Keratinocyte (primary cell): ENCODE measurements around the gene MTO1. TPM values are rescaled to one million over a fixed set of nuclear protein-coding genes. Genes with fewer than 3 reads are reported as not detected.

Experiments
- DNase-seq: peaks from one replicate; pipeline ENCODE4 v3.0.0-alpha.2; 2011; ENCODE audit warnings: low read depth, missing footprints, low spot score
- FAIRE-seq: peaks from 2 replicates; lab custom pipeline; 2011; peaks lifted over from hg19 to GRCh38; lab: Jason Lieb, UNC
- H2AFZ ChIP-seq: 2 replicates; pipeline ENCODE4 v1.6.0; 2012; ENCODE audit warnings: low read length, control low read depth, inconsistent platforms; ENCODE audit not compliant: control insufficient read depth
- H3K27ac ChIP-seq: 2 replicates; pipeline ENCODE4 v1.5.1; 2011; ENCODE audit warnings: low read length; ENCODE audit not compliant: control insufficient read depth, insufficient read depth
- H3K27me3 ChIP-seq: 3 replicates; pipeline ENCODE4 v1.6.0; 2011; ENCODE audit warnings: low read length; ENCODE audit not compliant: control insufficient read depth, insufficient read depth; ENCODE audit errors: extremely low read depth
- H3K36me3 ChIP-seq, 2 experiments: 2 replicates in 1 of 2; 3 replicates in 1 of 2; pipeline ENCODE4 v1.5.1; 2011; ENCODE audit warnings: low read length in 2 of 2, mild to moderate bottlenecking in 1 of 2; ENCODE audit not compliant: control insufficient read depth in 2 of 2, insufficient read depth in 2 of 2; ENCODE audit errors: extremely low read depth in 1 of 2
- H3K4me1 ChIP-seq: 3 replicates; pipeline ENCODE4 v1.5.1; 2011; ENCODE audit warnings: low read length; ENCODE audit not compliant: control insufficient read depth, insufficient read depth; ENCODE audit errors: extremely low read depth
- H3K4me2 ChIP-seq: 3 replicates; pipeline ENCODE4 v1.6.0; 2011; ENCODE audit warnings: low read depth, low read length; ENCODE audit not compliant: control insufficient read depth, insufficient read depth; ENCODE audit errors: extremely low read depth
- H3K4me3 ChIP-seq, 3 experiments: fragments of 200-600 bp in 1 of 3; sonication (generic) in 1 of 3; 2 replicates in 2 of 3; 3 replicates in 1 of 3; pipeline ENCODE4 v1.5.1; 2011 to 2016; ENCODE audit warnings: low read length in 3 of 3, mild to moderate bottlenecking in 3 of 3, control low read depth in 2 of 3, inconsistent platforms in 1 of 3, low read depth in 1 of 3, mixed read lengths in 1 of 3, mixed run types in 1 of 3, moderate library complexity in 1 of 3; ENCODE audit not compliant: control insufficient read depth in 2 of 3, insufficient read depth in 2 of 3; ENCODE audit errors: extremely low read depth in 1 of 3
- H3K79me2 ChIP-seq: 2 replicates; pipeline ENCODE4 v1.6.0; 2012; ENCODE audit warnings: low read length; ENCODE audit not compliant: control insufficient read depth, insufficient read depth
- H3K9ac ChIP-seq: 3 replicates; pipeline ENCODE4 v1.6.0; 2011; ENCODE audit warnings: low read length; ENCODE audit not compliant: control insufficient read depth, insufficient read depth; ENCODE audit errors: extremely low read depth
- H3K9me1 ChIP-seq: 3 replicates; pipeline ENCODE4 v1.6.0; 2011; ENCODE audit warnings: low read length; ENCODE audit not compliant: control insufficient read depth, insufficient read depth; ENCODE audit errors: extremely low read depth
- H3K9me3 ChIP-seq: 2 replicates; pipeline ENCODE4 v1.5.1; 2012; ENCODE audit warnings: low read depth, low read length; ENCODE audit not compliant: control insufficient read depth
- H4K20me1 ChIP-seq: 3 replicates; pipeline ENCODE4 v1.6.0; 2011; ENCODE audit warnings: low read length; ENCODE audit not compliant: control insufficient read depth, insufficient read depth; ENCODE audit errors: extremely low read depth
- EZH2 ChIP-seq: IDR thresholded peaks from one replicate; pipeline ENCODE4 v1.6.1; 2012; ENCODE audit warnings: inconsistent platforms, mild to moderate bottlenecking, low read length, moderate library complexity
- dilution Hi-C: fragments of 300-500 bp; cut with MboI; formaldehyde crosslinking; loops from one replicate; pipeline ENCODE4 v1.7.0; 2020; ENCODE audit warnings: low sequenced_read_pairs; ENCODE audit not compliant: extremely low pct_ligation_motif_present
- polyA plus RNA-seq, 5 experiments: library from polyadenylated mRNA; depleted of rRNA in 3 of 5; stranded (reverse) in 3 of 5; stranded (forward) in 1 of 5; unstranded in 1 of 5; fragments of >200 nt; gene quantifications; 1 replicate in 1 of 5; 2 replicates in 3 of 5; 3 replicates in 1 of 5; pipeline versions ENCODE4 v1.2.1 to v1.2.3, GENCODE V29; 2011 to 2012; ENCODE audit warnings: missing spikeins in 2 of 5, low read depth in 1 of 5, low replicate concordance in 1 of 5
- TF ChIP-seq, protein P1 (sequence below), 3 experiments: IDR thresholded peaks in 1 of 3; conservative IDR thresholded peaks in 1 of 3; optimal IDR thresholded peaks in 1 of 3; 2 replicates in 2 of 3; 3 replicates in 1 of 3; pipeline versions ENCODE3 to v1.5.1; 2011; ENCODE audit warnings: low read length in 3 of 3, mild to moderate bottlenecking in 3 of 3, moderate library complexity in 2 of 3, control low read depth in 1 of 3, inconsistent platforms in 1 of 3; ENCODE audit not compliant: insufficient read depth in 2 of 3; ENCODE audit errors: extremely low read depth in 1 of 3

Gene MTO1
- polyA plus RNA-seq, 1 donor (not counting 4 experiments of a cell fraction or from before 2014, with no cell fraction given): 24.5 TPM

DNA sequence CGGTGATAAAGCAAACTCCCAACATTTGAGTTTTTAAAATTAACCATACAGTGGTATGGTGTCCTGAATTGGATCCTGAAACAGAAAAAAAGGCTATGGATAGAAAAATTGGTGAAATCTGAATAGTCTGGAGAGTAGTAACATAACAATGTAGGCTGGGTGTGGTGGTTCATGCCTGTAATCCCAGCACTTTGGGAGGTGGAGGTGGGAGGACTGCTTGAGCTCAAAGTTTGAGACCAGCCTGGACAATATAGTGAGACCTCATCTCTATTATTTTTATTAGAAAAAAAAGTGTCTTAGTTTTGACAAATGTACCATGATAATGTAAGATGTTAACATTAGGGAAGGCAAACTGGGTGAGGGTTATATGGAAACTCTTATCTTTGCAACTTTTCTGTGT lies 48.3 kb downstream of the MTO1 start:
- Histone ChIP-seq H3K4me2 (no peak overlapping the region), H3K4me1 (no peaks in the 10 kb centered on the region), H3K36me3 (no peaks in the 10 kb centered on the region), H2AFZ (no peak overlapping the region), H3K9me3 (no peaks in the 10 kb centered on the region), H3K9ac (no peak overlapping the region), H3K27me3 (no peaks in the 10 kb centered on the region), H3K27ac (no peak overlapping the region), H3K79me2 (no peaks in the 10 kb centered on the region), H3K9me1 (no peaks in the 10 kb centered on the region), H4K20me1 (peaks cover 6% of the 10 kb centered on the region), H3K4me3 (no peak overlapping the region)
- dilution Hi-C loops: loop anchor here (25.0 kb wide), 1 partner anchor 102 kb away; no protein-coding TSS in a partner anchor
- no peak for DNase-seq
- TF ChIP-seq EZH2: no peak
- TF ChIP-seq, protein P1, sequence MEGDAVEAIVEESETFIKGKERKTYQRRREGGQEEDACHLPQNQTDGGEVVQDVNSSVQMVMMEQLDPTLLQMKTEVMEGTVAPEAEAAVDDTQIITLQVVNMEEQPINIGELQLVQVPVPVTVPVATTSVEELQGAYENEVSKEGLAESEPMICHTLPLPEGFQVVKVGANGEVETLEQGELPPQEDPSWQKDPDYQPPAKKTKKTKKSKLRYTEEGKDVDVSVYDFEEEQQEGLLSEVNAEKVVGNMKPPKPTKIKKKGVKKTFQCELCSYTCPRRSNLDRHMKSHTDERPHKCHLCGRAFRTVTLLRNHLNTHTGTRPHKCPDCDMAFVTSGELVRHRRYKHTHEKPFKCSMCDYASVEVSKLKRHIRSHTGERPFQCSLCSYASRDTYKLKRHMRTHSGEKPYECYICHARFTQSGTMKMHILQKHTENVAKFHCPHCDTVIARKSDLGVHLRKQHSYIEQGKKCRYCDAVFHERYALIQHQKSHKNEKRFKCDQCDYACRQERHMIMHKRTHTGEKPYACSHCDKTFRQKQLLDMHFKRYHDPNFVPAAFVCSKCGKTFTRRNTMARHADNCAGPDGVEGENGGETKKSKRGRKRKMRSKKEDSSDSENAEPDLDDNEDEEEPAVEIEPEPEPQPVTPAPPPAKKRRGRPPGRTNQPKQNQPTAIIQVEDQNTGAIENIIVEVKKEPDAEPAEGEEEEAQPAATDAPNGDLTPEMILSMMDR (optimal IDR thresholded peaks at IDR 0.05 in 1 of 3, IDR thresholded peaks at IDR 0.05 in 1 of 3, conservative IDR thresholded peaks at IDR 0.05 in 1 of 3; ENCODE audit: extremely low read depth in 1 of 3, insufficient read depth in 2 of 3, low read length in 3 of 3): no peak
- no peak for FAIRE-seq

DNA sequence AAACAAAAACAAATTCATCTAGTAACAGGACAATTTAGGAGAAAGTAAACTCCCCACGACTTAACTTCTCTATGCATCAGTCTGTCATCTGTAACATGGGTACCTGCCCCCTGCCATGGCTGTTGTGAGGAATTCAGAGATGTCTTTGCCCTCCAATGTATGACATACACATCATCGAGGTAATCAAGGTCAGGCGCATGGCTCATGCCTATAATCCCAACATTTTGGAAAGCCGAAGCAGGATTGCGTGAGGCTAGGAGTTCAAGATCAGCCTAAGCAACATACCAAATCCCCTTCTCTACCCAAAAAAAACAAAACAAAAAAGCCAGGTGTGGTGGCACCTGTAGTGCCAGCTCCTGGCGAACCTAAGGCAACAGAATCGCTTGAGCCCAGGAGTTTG lies 50.3 kb downstream of the MTO1 start:
- no peaks in the 10 kb centered on the region for H3K9me3 ChIP-seq
- no peak overlapping the region for H3K4me2 ChIP-seq
- FAIRE-seq: no peak
- H3K4me3 ChIP-seq: no peak overlapping the region
- H3K9me1 ChIP-seq: no peaks in the 10 kb centered on the region
- H4K20me1 ChIP-seq: peaks cover 18% of the 10 kb centered on the region
- peaks cover 2 to 12% of the 10 kb centered on the region in 2 experiments for H3K36me3 ChIP-seq
- no peak overlapping the region for H2AFZ ChIP-seq
- H3K9ac ChIP-seq: no peak overlapping the region
- DNase-seq: no peak
- H3K79me2 ChIP-seq: no peaks in the 10 kb centered on the region
- dilution Hi-C loops: loop anchor here (25.0 kb wide), 1 partner anchor 101 kb away; no protein-coding TSS in a partner anchor
- H3K27ac ChIP-seq: no peak overlapping the region
- no peaks in the 10 kb centered on the region for H3K4me1 ChIP-seq
- TF ChIP-seq, protein P1 (optimal IDR thresholded peaks at IDR 0.05 in 1 of 3, IDR thresholded peaks at IDR 0.05 in 1 of 3, conservative IDR thresholded peaks at IDR 0.05 in 1 of 3; ENCODE audit: extremely low read depth in 1 of 3, insufficient read depth in 2 of 3, low read length in 3 of 3): no peak
- no peak for TF ChIP-seq EZH2
- H3K27me3 ChIP-seq: no peaks in the 10 kb centered on the region
